ENCODE measurements around the gene COL7A1. TPM values are rescaled to one million over a fixed set of nuclear protein-coding genes. Genes with fewer than 3 reads are reported as not detected.

COL7A1 gene
- total and polyA plus RNA-seq, 2 of the 8 experiments (the other 6 are each of a cell fraction or from before 2014, with no cell fraction given), result 10.7 to 13.9 TPM

- TF ChIP-seq CHD7 (IDR thresholded peaks at IDR 0.05; ENCODE audit: insufficient replicate concordance, low read length) (no peak), HDAC2 (IDR thresholded peaks at IDR 0.05; ENCODE audit: borderline replicate concordance in 1 of 2, low read depth in 2 of 2, low read length in 2 of 2) (peak in 1 of 2 experiments; percentile 10; a peak in 1 of 4 replicates), BRCA1 (IDR thresholded peaks at IDR 0.05; ENCODE audit: low read depth, low read length) (no peak), USF2 (IDR thresholded peaks at IDR 0.05; ENCODE audit: low read length) (no peak), KDM4A (IDR thresholded peaks at IDR 0.05; ENCODE audit: low read depth, low read length, severe bottlenecking) (peak; percentile 80), GABPA (IDR thresholded peaks at IDR 0.05; ENCODE audit: borderline replicate concordance, insufficient read depth, low read length) (no peak), CBX5 (IDR thresholded peaks at IDR 0.05; ENCODE audit: low read depth, low read length) (no peak)
These were observed 14.2 kb upstream of the COL7A1 start, which contains the start of gene UQCRC1 (continued) for GRCh38 chr3:48609088-48610005.

Measured in H1 (cell line).